ENCODE data around the gene WDR1. TPM values are rescaled to one million over a fixed set of nuclear protein-coding genes. Genes with fewer than 3 reads are reported as not detected.

WDR1 gene
- total RNA-seq, 4 donors from 2014 or later: 161 to 517 (median 173) TPM

GRCh38 chr4:10091531-10092181, 24.9 kb downstream of the WDR1 start:
- Histone ChIP-seq H3K4me1 (peaks cover 4 to 37% of the 10 kb centered on the region in 2 donors), H3K27ac (peak overlapping the region; percentile 70 to 85), H3K4me3 (no peak overlapping the region), H3K27me3 (no peaks in the 10 kb centered on the region), H3K9me3 (no peaks in the 10 kb centered on the region), H3K36me3 (no peaks in the 10 kb centered on the region)
- no peak for TF ChIP-seq POLR2A (IDR thresholded peaks at IDR 0.05)
- no peak for TF ChIP-seq CTCF (IDR thresholded peaks at IDR 0.05)
- intact Hi-C loops (cut with DNase I; ENCODE audit: low total_unique reads): no loop called here
- DNase-seq: no peak

- Histone ChIP-seq H3K4me3 (no peak overlapping the region), H3K27me3 (no peaks in the 10 kb centered on the region), H3K27ac (no peak overlapping the region), H3K4me1 (peaks cover 3 to 31% of the 10 kb centered on the region in 2 donors), H3K9me3 (no peaks in the 10 kb centered on the region), H3K36me3 (no peaks in the 10 kb centered on the region)
- DNase-seq: no peak
- intact Hi-C loops (cut with DNase I; ENCODE audit: low total_unique reads): no loop called here
- TF ChIP-seq POLR2A (IDR thresholded peaks at IDR 0.05): no peak
- TF ChIP-seq CTCF (IDR thresholded peaks at IDR 0.05): no peak
Observed at GRCh38 chr4:10090467-10091250, 25.9 kb downstream of the WDR1 start.

- TF ChIP-seq CTCF (IDR thresholded peaks at IDR 0.05): no peak
- TF ChIP-seq POLR2A (IDR thresholded peaks at IDR 0.05): no peak
- Histone ChIP-seq H3K9me3 (no peaks in the 10 kb centered on the region), H3K4me1 (peaks cover 3 to 22% of the 10 kb centered on the region in 2 donors), H3K36me3 (no peaks in the 10 kb centered on the region), H3K27ac (no peak overlapping the region), H3K27me3 (no peaks in the 10 kb centered on the region), H3K4me3 (no peak overlapping the region)
- no peak for DNase-seq
- intact Hi-C loops (cut with DNase I; ENCODE audit: low total_unique reads): no loop called here
Observed at GRCh38 chr4:10089346-10089745, 27.3 kb downstream of the WDR1 start.

- Histone ChIP-seq H3K36me3 (no peaks in the 10 kb centered on the region), H3K4me3 (no peak overlapping the region)
- no peak for DNase-seq
Observed at GRCh38 chr4:10088135-10089010, 28.2 kb downstream of the WDR1 start.

More at GRCh38 chr4:10088135-10089010, 28.2 kb downstream of the WDR1 start:
- Histone ChIP-seq H3K27ac (no peak overlapping the region), H3K9me3 (no peaks in the 10 kb centered on the region), H3K27me3 (no peaks in the 10 kb centered on the region), H3K4me1 (peaks cover 3 to 12% of the 10 kb centered on the region in 2 donors)
- intact Hi-C loops (cut with DNase I; ENCODE audit: low total_unique reads): no loop called here
- TF ChIP-seq CTCF (IDR thresholded peaks at IDR 0.05) (no peak), POLR2A (IDR thresholded peaks at IDR 0.05) (no peak)
